Kidney tubule cell (primary cell): ENCODE measurements around the gene CAMTA1.

Source experiments
- DNase-seq: peaks from one replicate; pipeline ENCODE4 v3.0.0-alpha.2; 2018; ENCODE audit warnings: low spot score

CAMTA1 gene

GRCh38 chr1:7535934-7536878 is 751.0 kb downstream of the CAMTA1 start:
- DNase-seq: peak; percentile 26

GRCh38 chr1:7536891-7537591 is 751.8 kb downstream of the CAMTA1 start:
- DNase-seq: no peak

GRCh38 chr1:7538033-7538432 is 752.8 kb downstream of the CAMTA1 start:
- peak; percentile 65 for DNase-seq

- DNase-seq: no peak
Observed at GRCh38 chr1:7538849-7539768, 753.9 kb downstream of the CAMTA1 start.

- DNase-seq: peak; percentile 88
Observed at GRCh38 chr1:7539769-7540175, 754.5 kb downstream of the CAMTA1 start.

- no peak for DNase-seq
Observed at GRCh38 chr1:7540816-7541215, 755.6 kb downstream of the CAMTA1 start.

- DNase-seq: no peak
Observed at GRCh38 chr1:7541629-7542028, 756.4 kb downstream of the CAMTA1 start.

GRCh38 chr1:7543718-7544090 is 758.5 kb downstream of the CAMTA1 start:
- no peak for DNase-seq

- DNase-seq: peak; percentile 96
Observed at GRCh38 chr1:7549277-7550161, 764.3 kb downstream of the CAMTA1 start.

- no peak for DNase-seq
Observed at GRCh38 chr1:7550261-7550865, 765.1 kb downstream of the CAMTA1 start.

GRCh38 chr1:7550981-7551380 is 765.7 kb downstream of the CAMTA1 start:
- peak; percentile 49 for DNase-seq

- DNase-seq: no peak
Observed at GRCh38 chr1:7551442-7551841, 766.2 kb downstream of the CAMTA1 start.

GRCh38 chr1:7552402-7552801 is 767.1 kb downstream of the CAMTA1 start:
- peak; percentile 96 for DNase-seq

- peak; percentile 5 for DNase-seq
Observed at GRCh38 chr1:7553042-7553690, 767.9 kb downstream of the CAMTA1 start.

- peak; percentile 34 for DNase-seq
Observed at GRCh38 chr1:7554385-7555235, 769.4 kb downstream of the CAMTA1 start.

GRCh38 chr1:7555391-7556185 is 770.3 kb downstream of the CAMTA1 start:
- no peak for DNase-seq

- DNase-seq: no peak
Observed at GRCh38 chr1:7557301-7557891, 772.1 kb downstream of the CAMTA1 start.

- DNase-seq: no peak
Observed at GRCh38 chr1:7558041-7558461, 772.8 kb downstream of the CAMTA1 start.
